Peyer's patch (tissue), 4 donors: Measurements from ENCODE around the gene HMOX2.

Source experiments
- POLR2A ChIP-seq, 2 donors: fragments of 450-650 bp; IDR thresholded peaks; one replicate each; pipeline ENCODE4 v1.5.1; 2017; ENCODE audit warnings: antibody characterized with exemption in 2 of 2, mild to moderate bottlenecking in 2 of 2, moderate library complexity in 2 of 2
- TF ChIP-seq, protein P1 (sequence below), 6 experiments: fragments of 450-650 bp in 4 of 6; fragments of 200-600 bp in 2 of 6; sonication (generic) in 1 of 6; IDR thresholded peaks; one replicate each; pipeline ENCODE4 v1.5.1; 2017 to 2019; ENCODE audit warnings: antibody characterized with exemption in 6 of 6, mild to moderate bottlenecking in 3 of 6, moderate library complexity in 1 of 6

DNA sequence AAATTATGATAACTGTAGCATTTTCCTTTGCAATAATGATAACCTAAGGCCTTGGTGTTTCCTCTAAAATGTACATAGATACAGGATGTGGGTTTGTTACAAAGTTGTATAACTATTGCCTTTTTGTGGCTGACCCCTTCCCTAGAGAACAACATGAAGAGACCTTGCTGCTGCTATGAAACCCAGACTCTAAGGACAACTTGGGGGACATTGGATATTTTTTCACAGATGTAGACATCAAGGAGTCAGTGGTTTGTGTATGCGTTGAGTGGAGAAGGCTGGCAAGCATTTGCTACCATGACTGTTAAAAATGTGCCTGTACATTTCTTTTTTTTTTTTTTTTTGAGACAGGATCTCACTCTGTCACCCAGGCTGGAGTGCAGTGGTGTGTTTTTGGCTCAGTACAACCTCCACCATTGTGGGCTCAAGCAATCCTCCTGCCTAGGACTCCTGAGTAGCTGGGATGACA lies 12.3 kb downstream of the HMOX2 start:
- TF ChIP-seq, protein P1, sequence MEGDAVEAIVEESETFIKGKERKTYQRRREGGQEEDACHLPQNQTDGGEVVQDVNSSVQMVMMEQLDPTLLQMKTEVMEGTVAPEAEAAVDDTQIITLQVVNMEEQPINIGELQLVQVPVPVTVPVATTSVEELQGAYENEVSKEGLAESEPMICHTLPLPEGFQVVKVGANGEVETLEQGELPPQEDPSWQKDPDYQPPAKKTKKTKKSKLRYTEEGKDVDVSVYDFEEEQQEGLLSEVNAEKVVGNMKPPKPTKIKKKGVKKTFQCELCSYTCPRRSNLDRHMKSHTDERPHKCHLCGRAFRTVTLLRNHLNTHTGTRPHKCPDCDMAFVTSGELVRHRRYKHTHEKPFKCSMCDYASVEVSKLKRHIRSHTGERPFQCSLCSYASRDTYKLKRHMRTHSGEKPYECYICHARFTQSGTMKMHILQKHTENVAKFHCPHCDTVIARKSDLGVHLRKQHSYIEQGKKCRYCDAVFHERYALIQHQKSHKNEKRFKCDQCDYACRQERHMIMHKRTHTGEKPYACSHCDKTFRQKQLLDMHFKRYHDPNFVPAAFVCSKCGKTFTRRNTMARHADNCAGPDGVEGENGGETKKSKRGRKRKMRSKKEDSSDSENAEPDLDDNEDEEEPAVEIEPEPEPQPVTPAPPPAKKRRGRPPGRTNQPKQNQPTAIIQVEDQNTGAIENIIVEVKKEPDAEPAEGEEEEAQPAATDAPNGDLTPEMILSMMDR (IDR thresholded peaks at IDR 0.05), result no peak
- no peak for TF ChIP-seq POLR2A (IDR thresholded peaks at IDR 0.05)
